Stimulated activated CD4-positive, alpha-beta T cell treated with anti-CD3 and anti-CD28 coated beads, Interleukin-1b, Interleukin-23, amount 100 ng/mL, for 1 hour (primary cell): ENCODE measurements around the gene GMFB.
A peak's percentile ranks its signal among the peaks of the same experiment; 100 is the strongest.
"Not testable (repeated sequence)": the region's sequence is repeated elsewhere in the genome, so short reads cannot be mapped to it uniquely, and the experiment has no call there.

Experiments
- DNase-seq, 2 donors: peaks; one replicate each; pipeline ENCODE4 v3.0.0-alpha.2; 2020; ENCODE audit warnings: low read depth in 2 of 2

Gene GMFB

GRCh38 chr14:54458536-54458935, 30.2 kb downstream of the GMFB start:
- not testable (repeated sequence) for DNase-seq

GRCh38 chr14:54457609-54457996, 31.2 kb downstream of the GMFB start:
- DNase-seq = no peak

- not testable (repeated sequence) for DNase-seq
Observed at GRCh38 chr14:54456820-54457608, 31.8 kb downstream of the GMFB start.

GRCh38 chr14:54455363-54455762, 33.4 kb downstream of the GMFB start:
- no peak for DNase-seq

GRCh38 chr14:54453990-54454389, 34.8 kb downstream of the GMFB start:
- DNase-seq = not testable (repeated sequence)

- DNase-seq = no peak
Observed at GRCh38 chr14:54453252-54453651, 35.5 kb downstream of the GMFB start.

GRCh38 chr14:54451961-54452360, 36.8 kb downstream of the GMFB start:
- DNase-seq = no peak

GRCh38 chr14:54451121-54451601, 37.6 kb downstream of the GMFB start:
- DNase-seq = no peak

- no peak for DNase-seq
Observed at GRCh38 chr14:54450535-54450934, 38.2 kb downstream of the GMFB start.

- DNase-seq = no peak
Observed at GRCh38 chr14:54447231-54447692, 41.5 kb downstream of the GMFB start.

- DNase-seq = no peak
Observed at GRCh38 chr14:54446161-54446693, 42.6 kb downstream of the GMFB start.

GRCh38 chr14:54444681-54445080, 44.1 kb downstream of the GMFB start:
- no peak for DNase-seq

GRCh38 chr14:54443981-54444380, 44.8 kb downstream of the GMFB start:
- no peak for DNase-seq

- not testable (repeated sequence) for DNase-seq
Observed at GRCh38 chr14:54442961-54443360, 45.8 kb downstream of the GMFB start.

GRCh38 chr14:54440873-54441868, 47.6 kb downstream of the GMFB start, which contains the start of gene CNIH1:
CNIH1 (minus strand) TSS chr14:54441374; CDS start chr14:54441327, 47 bp downstream.
- DNase-seq = peak; percentile 81 to 90

GRCh38 chr14:54440476-54440872, 48.3 kb downstream of the GMFB start:
- DNase-seq = no peak

GRCh38 chr14:54440037-54440436, 48.7 kb downstream of the GMFB start:
- DNase-seq = no peak

- no peak for DNase-seq
Observed at GRCh38 chr14:54438703-54439102, 50.1 kb downstream of the GMFB start.

GRCh38 chr14:54437954-54438353, 50.8 kb downstream of the GMFB start:
- DNase-seq = not testable (repeated sequence)

- DNase-seq = no peak
Observed at GRCh38 chr14:54435500-54435981, 53.2 kb downstream of the GMFB start.

- no peak for DNase-seq
Observed at GRCh38 chr14:54428527-54428926, 60.3 kb downstream of the GMFB start.

GRCh38 chr14:54427871-54428270, 60.9 kb downstream of the GMFB start:
- no peak for DNase-seq
